IMR-90 (cell line): ENCODE results near the gene RPTOR. TPM values are rescaled to one million over a fixed set of nuclear protein-coding genes. Genes with fewer than 3 reads are reported as not detected.

Experiments used
- ATAC-seq: fragments of 200-7000 bp; cut with Tn5 transposase; 2 replicates; pipeline ENCODE4 v1.9.1; 2020; ENCODE audit warnings: low read depth, mild to moderate bottlenecking, moderate library complexity
- BruUV-seq: library from RNA; stranded (reverse); fragments of 400-500 nt; replicated peaks from 2 replicates; lab custom pipeline; 2021; lab: Mats Ljungman, UMichigan
- CTCF ChIA-PET: fragments of 300-600 bp; formaldehyde crosslinking; extraction: SDS; loops from one replicate; lab custom pipeline; 2021; ENCODE audit warnings: antibody characterized with exemption; lab: Yijun Ruan, JAX
- POLR2A ChIA-PET: fragments of 300-600 bp; sonication (Branson Sonifier 250); formaldehyde crosslinking; loops from one replicate; lab custom pipeline; 2022; ENCODE audit warnings: antibody characterized with exemption; ENCODE audit not compliant: unreplicated experiment; lab: Charles Lee
- DNase-seq: peaks from one replicate; pipeline ENCODE4 v3.0.0; 2013
- H2AFZ ChIP-seq: replicated peaks from 2 replicates; pipeline ENCODE3; 2013; ENCODE audit warnings: low read length, mild to moderate bottlenecking; ENCODE audit not compliant: poor library complexity
- H2AK5ac ChIP-seq: 2 replicates; pipeline ENCODE4 v1.6.1; 2013; ENCODE audit warnings: low read depth, low read length, inconsistent platforms
- H2AK9ac ChIP-seq: replicated peaks from 2 replicates; pipeline ENCODE3; 2013; ENCODE audit warnings: mild to moderate bottlenecking, low read depth, low read length, moderate library complexity; ENCODE audit not compliant: poor library complexity
- H2BK120ac ChIP-seq: 2 replicates; pipeline ENCODE4 v1.6.1; 2013; ENCODE audit warnings: low read depth, low read length, inconsistent platforms
- H2BK15ac ChIP-seq: 3 replicates; pipeline ENCODE4 v1.6.1; 2013; ENCODE audit warnings: low read depth, low read length, inconsistent platforms
- H2BK20ac ChIP-seq: 2 replicates; pipeline ENCODE4 v1.6.1; 2013; ENCODE audit warnings: low read depth, mild to moderate bottlenecking, inconsistent platforms, low read length, moderate library complexity
- H2BK5ac ChIP-seq: 2 replicates; pipeline ENCODE4 v1.6.1; 2013; ENCODE audit warnings: mild to moderate bottlenecking, low read depth, low read length, inconsistent platforms; ENCODE audit not compliant: poor library complexity, severe bottlenecking
- H3K14ac ChIP-seq: replicated peaks from 2 replicates; pipeline ENCODE4 v1.6.1; 2013; ENCODE audit warnings: low read depth, low read length, inconsistent platforms
- H3K18ac ChIP-seq: 2 replicates; pipeline ENCODE4 v1.6.1; 2013; ENCODE audit warnings: low read depth, low read length, control low read depth
- H3K23ac ChIP-seq: 2 replicates; pipeline ENCODE4 v1.6.1; 2013; ENCODE audit warnings: low read depth, low read length, inconsistent platforms
- H3K27ac ChIP-seq: 2 replicates; pipeline ENCODE4 v1.5.1; 2013; ENCODE audit warnings: mild to moderate bottlenecking, control low read depth, low read length; ENCODE audit not compliant: insufficient read depth
- H3K27me3 ChIP-seq: 2 replicates; pipeline ENCODE4 v1.6.1; 2013; ENCODE audit warnings: low read length; ENCODE audit not compliant: control insufficient read depth, insufficient read depth
- H3K36me3 ChIP-seq: 2 replicates; pipeline ENCODE4 v1.6.1; 2013; ENCODE audit warnings: low read length, mixed read lengths; ENCODE audit not compliant: control insufficient read depth, insufficient read depth
- H3K4ac ChIP-seq: 2 replicates; pipeline ENCODE4 v1.6.1; 2013; ENCODE audit warnings: low read depth, low read length, inconsistent platforms
- H3K4me1 ChIP-seq: 2 replicates; pipeline ENCODE4 v1.6.1; 2013; ENCODE audit warnings: low read length, mixed read lengths; ENCODE audit not compliant: control insufficient read depth, insufficient read depth
- H3K4me2 ChIP-seq: 2 replicates; pipeline ENCODE4 v1.6.1; 2013; ENCODE audit warnings: low read depth, mild to moderate bottlenecking, control low read depth, low read length, moderate library complexity
- H3K4me3 ChIP-seq: 2 replicates; pipeline ENCODE4 v1.5.1; 2013; ENCODE audit warnings: low read depth, mild to moderate bottlenecking, control low read depth, low read length, moderate library complexity; ENCODE audit not compliant: insufficient read depth
- H3K56ac ChIP-seq: 2 replicates; pipeline ENCODE4 v1.6.1; 2013; ENCODE audit warnings: low read length, inconsistent platforms; ENCODE audit not compliant: insufficient read depth; ENCODE audit errors: extremely low read depth
- H3K79me1 ChIP-seq, 2 experiments: 2 replicates each; pipeline ENCODE4 v1.6.1; 2013; ENCODE audit warnings: low read length in 2 of 2, inconsistent platforms in 1 of 2, low read depth in 1 of 2
- H3K9ac ChIP-seq: 2 replicates; pipeline ENCODE4 v1.6.1; 2013; ENCODE audit warnings: low read depth, low read length, control low read depth
- H3K9me1 ChIP-seq: 2 replicates; pipeline ENCODE4 v1.6.1; 2013; ENCODE audit warnings: low read length, inconsistent platforms; ENCODE audit not compliant: insufficient read depth
- H3K9me3 ChIP-seq: 2 replicates; pipeline ENCODE4 v1.6.1; 2013; ENCODE audit warnings: low read length; ENCODE audit not compliant: control insufficient read depth, insufficient read depth
- H4K20me1 ChIP-seq: 2 replicates; pipeline ENCODE4 v1.6.1; 2013; ENCODE audit warnings: low read length, inconsistent platforms; ENCODE audit not compliant: insufficient read depth
- H4K5ac ChIP-seq: 2 replicates; pipeline ENCODE4 v1.6.1; 2013; ENCODE audit warnings: mild to moderate bottlenecking, low read depth, low read length, control low read depth
- H4K8ac ChIP-seq, 2 experiments: 2 replicates each; pipeline ENCODE4 v1.6.1; 2013; ENCODE audit warnings: low read depth in 2 of 2, low read length in 2 of 2, control low read depth in 1 of 2, inconsistent platforms in 1 of 2
- H4K91ac ChIP-seq: 2 replicates; pipeline ENCODE4 v1.6.1; 2013; ENCODE audit warnings: low read depth, low read length, inconsistent platforms; ENCODE audit not compliant: insufficient read depth
- CHD1 ChIP-seq: IDR thresholded peaks from 2 replicates; pipeline ENCODE4 v1.6.1; 2012; ENCODE audit warnings: low read depth, low read length, improper control_type of control experiment
- CTCF ChIP-seq: conservative IDR thresholded peaks from 2 replicates; pipeline ENCODE4 v1.5.1; 2012; ENCODE audit warnings: mild to moderate bottlenecking, low read depth, low read length, improper control_type of control experiment
- MAZ ChIP-seq: IDR thresholded peaks from 2 replicates; pipeline ENCODE4 v1.6.1; 2012; ENCODE audit warnings: low read depth, mild to moderate bottlenecking, low read length, improper control_type of control experiment, moderate library complexity, borderline replicate concordance
- MXI1 ChIP-seq: IDR thresholded peaks from 2 replicates; pipeline ENCODE4 v1.6.1; 2012; ENCODE audit warnings: low read depth, mild to moderate bottlenecking, low read length, moderate library complexity, borderline replicate concordance
- RAD21 ChIP-seq: IDR thresholded peaks from 2 replicates; pipeline ENCODE4 v1.6.1; 2012; ENCODE audit warnings: low read length, improper control_type of control experiment
- RFX5 ChIP-seq: IDR thresholded peaks from 2 replicates; pipeline ENCODE4 v1.8.0; 2012; ENCODE audit warnings: low read depth, mild to moderate bottlenecking, low read length, moderate library complexity
- WGBS, 2 experiments: methylation state at CpG; one replicate each; pipeline versions ENCODE4 v1.1.5 to v1.1.7; 2013; ENCODE audit warnings: missing lambda C conversion rate in 2 of 2; ENCODE audit not compliant: insufficient read length in 1 of 2; ENCODE audit errors: extremely low coverage in 2 of 2; 5-methylcytosine and 5-hydroxymethylcytosine counted together
- dilution Hi-C: fragments of 300-500 bp; cut with HindIII; formaldehyde crosslinking; loops from one replicate; pipeline ENCODE4 v1.14.3; 2018; ENCODE audit warnings: low sequenced_read_pairs; ENCODE audit not compliant: unreplicated experiment
- in situ Hi-C: fragments of 300-500 bp; cut with MboI; formaldehyde crosslinking; loops from 3 replicates; pipeline ENCODE4 v1.14.3; 2019; ENCODE audit warnings: low sequenced_read_pairs, inconsistent platforms, mixed read lengths
- intact Hi-C: fragments of 100-400 bp; cut with micrococcal nuclease; formaldehyde crosslinking; loops from 2 replicates; pipeline ENCODE4 v1.10.0; 2022
- polyA plus RNA-seq, 3 experiments: library from polyadenylated mRNA; depleted of rRNA; stranded (reverse); fragments of >200 nt; gene quantifications; 2 replicates each; pipeline ENCODE4 v1.2.3, GENCODE V29; 2012; ENCODE audit warnings: low replicate concordance in 1 of 3
- total RNA-seq: library from RNA; depleted of rRNA; stranded (reverse); fragments of >200 nt; gene quantifications from 2 replicates; pipeline ENCODE4 v1.2.3, GENCODE V29; 2012
- TF ChIP-seq, protein P1 (sequence below): fragments of 150-350 bp; IDR thresholded peaks from 2 replicates; pipeline ENCODE4 v1.6.1; 2016; ENCODE audit warnings: low read depth, mild to moderate bottlenecking, low read length, moderate library complexity, borderline replicate concordance

RPTOR gene
- total and polyA plus RNA-seq, 2 of the 4 experiments (the other 2 are of a cell fraction): 10.8 to 14.7 TPM

- no peak overlapping the region for H2BK15ac ChIP-seq
- 0 out of 2 replicates have a peak overlapping the region, but pooled peaks have one; percentile 13 for H2BK20ac ChIP-seq
- ATAC-seq (no peak), DNase-seq (no peak)
- no peak overlapping the region for H4K8ac ChIP-seq
- peaks cover 34 to 74% of the 10 kb centered on the region in 2 experiments for H3K79me1 ChIP-seq
- H3K23ac ChIP-seq: no peak overlapping the region
- WGBS, 2 experiments: 91% methylated on average over 5 of the region's 11 CpGs; no CpG with 5 or more reads in 1 of the 2 experiments
- CTCF ChIA-PET: no interaction called here
- peaks cover 31% of the 10 kb centered on the region for H3K9me1 ChIP-seq
- no peak overlapping the region for H2BK120ac ChIP-seq
- H2AFZ ChIP-seq: no peak overlapping the region
- no peak overlapping the region for H3K4me2 ChIP-seq
- peaks cover 13% of the 10 kb centered on the region; the same call in 1 of the 2 replicates for H4K20me1 ChIP-seq
- dilution Hi-C loops: no loop called here
- 0 out of 2 replicates have a peak overlapping the region, but pooled peaks have one; percentile 13 for H3K4ac ChIP-seq
- no peak overlapping the region for H3K9ac ChIP-seq
- H3K27me3 ChIP-seq: no peaks in the 10 kb centered on the region
- peak overlapping the region; percentile 77; the same call in 1 of the 2 replicates for H2AK5ac ChIP-seq
- H3K9me3 ChIP-seq: no peaks in the 10 kb centered on the region
- TF ChIP-seq, protein P1, sequence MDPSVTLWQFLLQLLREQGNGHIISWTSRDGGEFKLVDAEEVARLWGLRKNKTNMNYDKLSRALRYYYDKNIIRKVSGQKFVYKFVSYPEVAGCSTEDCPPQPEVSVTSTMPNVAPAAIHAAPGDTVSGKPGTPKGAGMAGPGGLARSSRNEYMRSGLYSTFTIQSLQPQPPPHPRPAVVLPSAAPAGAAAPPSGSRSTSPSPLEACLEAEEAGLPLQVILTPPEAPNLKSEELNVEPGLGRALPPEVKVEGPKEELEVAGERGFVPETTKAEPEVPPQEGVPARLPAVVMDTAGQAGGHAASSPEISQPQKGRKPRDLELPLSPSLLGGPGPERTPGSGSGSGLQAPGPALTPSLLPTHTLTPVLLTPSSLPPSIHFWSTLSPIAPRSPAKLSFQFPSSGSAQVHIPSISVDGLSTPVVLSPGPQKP: no peak
- TF ChIP-seq RAD21: no peak
- TF ChIP-seq MXI1: no peak
- TF ChIP-seq RFX5: no peak
- no peak for TF ChIP-seq CHD1
- no peak for TF ChIP-seq CTCF
- no peak for TF ChIP-seq MAZ
- no peak overlapping the region for H4K5ac ChIP-seq
- 0 out of 2 replicates have a peak overlapping the region, but pooled peaks have one; percentile 38 for H3K14ac ChIP-seq
- H3K4me3 ChIP-seq: no peak overlapping the region
- no peaks in the 10 kb centered on the region; the same call in 1 of the 2 replicates for H3K36me3 ChIP-seq
- no peak overlapping the region for H4K91ac ChIP-seq
- no peak overlapping the region for H2AK9ac ChIP-seq
- POLR2A ChIA-PET: no interaction called here
- H3K18ac ChIP-seq: no peak overlapping the region
- intact Hi-C loops: no loop called here
- no peak overlapping the region for H2BK5ac ChIP-seq
- no TSS peak for BruUV-seq
- in situ Hi-C loops: no loop called here
- no peak overlapping the region for H3K56ac ChIP-seq
- peaks cover 21% of the 10 kb centered on the region for H3K4me1 ChIP-seq
- H3K27ac ChIP-seq: no peak overlapping the region
Measured at GRCh38 chr17:80645706-80646325, 101.2 kb downstream of the RPTOR start.
